Osteocyte (in vitro differentiated cells): ENCODE results near the gene PPP2R2D. TPM values are rescaled to one million over a fixed set of nuclear protein-coding genes. Genes with fewer than 3 reads are reported as not detected.

Experiments used
- DNase-seq: peaks from one replicate; pipeline ENCODE4 v3.0.0; 2021; ENCODE audit warnings: mixed read lengths; ENCODE audit not compliant: unreplicated experiment; ENCODE audit errors: extremely low spot score
- H3K27ac Mint-ChIP-seq: one replicate; pipeline ENCODE4 v1.8.0; 2021; ENCODE audit warnings: mild to moderate bottlenecking, mixed read lengths; ENCODE audit not compliant: unreplicated experiment
- H3K27me3 Mint-ChIP-seq: one replicate; pipeline ENCODE4 v1.8.0; 2021; ENCODE audit warnings: mixed read lengths; ENCODE audit not compliant: unreplicated experiment
- H3K36me3 Mint-ChIP-seq: one replicate; pipeline ENCODE4 v1.8.0; 2021; ENCODE audit warnings: mixed read lengths; ENCODE audit not compliant: unreplicated experiment
- H3K4me1 Mint-ChIP-seq: one replicate; pipeline ENCODE4 v1.8.0; 2021; ENCODE audit warnings: mixed read lengths; ENCODE audit not compliant: unreplicated experiment
- H3K4me3 Mint-ChIP-seq: one replicate; pipeline ENCODE4 v1.8.0; 2021; ENCODE audit warnings: mild to moderate bottlenecking, moderate library complexity, mixed read lengths; ENCODE audit not compliant: unreplicated experiment
- H3K9me3 Mint-ChIP-seq: one replicate; pipeline ENCODE4 v1.8.0; 2021; ENCODE audit warnings: mixed read lengths; ENCODE audit not compliant: unreplicated experiment
- total RNA-seq: library from RNA; stranded (reverse); gene quantifications from 2 replicates; pipeline ENCODE4 v1.2.1, GENCODE V29; 2021
- TF ChIP-seq, protein P1 (sequence below): fragments of 200-600 bp; sonication (generic); IDR thresholded peaks from 2 replicates; pipeline ENCODE4 v1.5.0; 2021; ENCODE audit warnings: antibody characterized with exemption, mild to moderate bottlenecking, moderate library complexity

Gene PPP2R2D
- total RNA-seq, 1 donor from 2014 or later = 28.9 TPM

DNA sequence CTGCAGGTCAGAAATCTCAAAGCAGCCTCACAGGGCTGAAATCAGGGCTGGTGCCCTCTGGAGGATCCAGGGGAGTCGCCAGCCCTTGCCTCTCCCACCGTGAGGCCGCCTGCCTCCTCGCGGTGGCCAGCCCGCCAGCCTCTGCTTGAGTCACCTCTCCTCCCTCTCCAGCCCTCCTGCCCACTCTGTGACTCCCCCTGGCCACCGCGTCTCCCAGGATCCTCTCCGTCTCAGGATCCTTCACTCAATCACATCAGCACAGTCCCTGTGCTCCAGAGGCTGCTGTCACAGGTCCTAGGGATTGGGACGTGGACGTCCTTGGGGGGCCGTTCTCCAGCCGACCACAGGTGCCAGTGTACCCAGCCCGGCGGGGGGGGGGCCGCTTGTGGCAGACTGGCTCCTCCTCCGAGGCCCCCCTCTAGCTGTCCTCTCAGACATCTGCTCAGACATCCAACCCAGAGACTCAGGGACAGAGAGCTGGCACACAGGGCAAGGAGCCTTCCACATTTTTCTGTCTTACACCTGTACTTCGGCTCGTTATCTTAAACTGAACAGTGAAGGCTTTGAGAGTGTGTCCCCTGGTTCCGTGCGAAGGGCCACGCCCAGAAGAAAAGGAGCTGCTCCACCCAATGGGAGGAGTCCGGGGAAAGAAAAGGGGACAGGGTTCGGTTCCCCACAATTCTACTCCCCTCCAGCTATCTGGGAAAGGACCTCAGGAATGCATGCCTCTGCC is 9.4 kb upstream of the PPP2R2D start:
- Mint-ChIP-seq H3K27ac (no peak overlapping the region), H3K9me3 (no peaks in the 10 kb centered on the region), H3K27me3 (peaks cover 37% of the 10 kb centered on the region), H3K36me3 (no peaks in the 10 kb centered on the region), H3K4me1 (no peaks in the 10 kb centered on the region), H3K4me3 (no peak overlapping the region)
- DNase-seq = no peak
- TF ChIP-seq, protein P1, sequence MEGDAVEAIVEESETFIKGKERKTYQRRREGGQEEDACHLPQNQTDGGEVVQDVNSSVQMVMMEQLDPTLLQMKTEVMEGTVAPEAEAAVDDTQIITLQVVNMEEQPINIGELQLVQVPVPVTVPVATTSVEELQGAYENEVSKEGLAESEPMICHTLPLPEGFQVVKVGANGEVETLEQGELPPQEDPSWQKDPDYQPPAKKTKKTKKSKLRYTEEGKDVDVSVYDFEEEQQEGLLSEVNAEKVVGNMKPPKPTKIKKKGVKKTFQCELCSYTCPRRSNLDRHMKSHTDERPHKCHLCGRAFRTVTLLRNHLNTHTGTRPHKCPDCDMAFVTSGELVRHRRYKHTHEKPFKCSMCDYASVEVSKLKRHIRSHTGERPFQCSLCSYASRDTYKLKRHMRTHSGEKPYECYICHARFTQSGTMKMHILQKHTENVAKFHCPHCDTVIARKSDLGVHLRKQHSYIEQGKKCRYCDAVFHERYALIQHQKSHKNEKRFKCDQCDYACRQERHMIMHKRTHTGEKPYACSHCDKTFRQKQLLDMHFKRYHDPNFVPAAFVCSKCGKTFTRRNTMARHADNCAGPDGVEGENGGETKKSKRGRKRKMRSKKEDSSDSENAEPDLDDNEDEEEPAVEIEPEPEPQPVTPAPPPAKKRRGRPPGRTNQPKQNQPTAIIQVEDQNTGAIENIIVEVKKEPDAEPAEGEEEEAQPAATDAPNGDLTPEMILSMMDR = peak; percentile 36

DNA sequence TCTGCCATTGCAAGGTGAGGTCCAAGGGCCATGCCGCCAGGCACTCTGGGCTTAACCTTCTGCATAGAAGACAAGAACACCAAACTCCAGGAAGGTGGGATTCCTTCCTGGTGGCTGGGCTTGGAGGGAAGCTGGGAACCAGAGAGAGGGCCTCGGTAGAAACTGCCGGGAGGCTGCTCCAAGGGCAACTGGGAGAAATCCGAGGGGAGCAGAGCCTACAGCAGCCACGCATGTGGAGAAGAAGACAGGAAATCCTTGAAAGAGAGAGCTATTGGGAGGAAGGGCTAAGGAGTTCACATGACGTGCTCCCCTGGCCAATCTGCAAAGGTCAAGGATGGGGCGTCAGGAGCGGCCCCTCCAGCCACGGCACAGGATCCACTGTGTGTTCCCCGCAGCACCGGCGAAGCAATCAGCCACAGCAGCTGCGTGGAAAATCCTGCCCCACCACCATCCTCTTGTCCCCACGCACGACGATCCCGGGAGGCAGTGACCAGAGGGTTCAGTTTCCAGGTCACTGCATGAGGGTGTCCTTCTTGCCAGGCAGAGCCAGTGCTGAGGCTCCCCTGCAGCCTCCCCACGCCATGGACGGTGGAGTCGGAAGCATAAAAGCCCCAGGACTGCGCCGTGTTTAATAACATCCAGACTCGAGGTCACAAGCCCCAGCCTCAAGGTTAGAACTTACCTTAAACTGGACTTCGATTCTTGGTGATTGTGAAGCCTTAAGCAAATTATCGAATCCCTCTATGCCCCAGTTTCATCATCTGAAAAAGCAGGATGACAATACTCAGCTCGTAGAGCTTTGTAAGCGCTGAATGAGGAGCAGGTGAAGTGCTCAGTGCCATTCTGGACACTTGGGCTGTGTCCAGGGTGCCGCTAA is 8.6 kb upstream of the PPP2R2D start:
- Mint-ChIP-seq H3K36me3 (no peaks in the 10 kb centered on the region), H3K27me3 (peaks cover 36% of the 10 kb centered on the region), H3K27ac (no peak overlapping the region), H3K9me3 (no peaks in the 10 kb centered on the region), H3K4me3 (no peak overlapping the region), H3K4me1 (no peaks in the 10 kb centered on the region)
- TF ChIP-seq, protein P1 = no peak
- DNase-seq = no peak

DNA sequence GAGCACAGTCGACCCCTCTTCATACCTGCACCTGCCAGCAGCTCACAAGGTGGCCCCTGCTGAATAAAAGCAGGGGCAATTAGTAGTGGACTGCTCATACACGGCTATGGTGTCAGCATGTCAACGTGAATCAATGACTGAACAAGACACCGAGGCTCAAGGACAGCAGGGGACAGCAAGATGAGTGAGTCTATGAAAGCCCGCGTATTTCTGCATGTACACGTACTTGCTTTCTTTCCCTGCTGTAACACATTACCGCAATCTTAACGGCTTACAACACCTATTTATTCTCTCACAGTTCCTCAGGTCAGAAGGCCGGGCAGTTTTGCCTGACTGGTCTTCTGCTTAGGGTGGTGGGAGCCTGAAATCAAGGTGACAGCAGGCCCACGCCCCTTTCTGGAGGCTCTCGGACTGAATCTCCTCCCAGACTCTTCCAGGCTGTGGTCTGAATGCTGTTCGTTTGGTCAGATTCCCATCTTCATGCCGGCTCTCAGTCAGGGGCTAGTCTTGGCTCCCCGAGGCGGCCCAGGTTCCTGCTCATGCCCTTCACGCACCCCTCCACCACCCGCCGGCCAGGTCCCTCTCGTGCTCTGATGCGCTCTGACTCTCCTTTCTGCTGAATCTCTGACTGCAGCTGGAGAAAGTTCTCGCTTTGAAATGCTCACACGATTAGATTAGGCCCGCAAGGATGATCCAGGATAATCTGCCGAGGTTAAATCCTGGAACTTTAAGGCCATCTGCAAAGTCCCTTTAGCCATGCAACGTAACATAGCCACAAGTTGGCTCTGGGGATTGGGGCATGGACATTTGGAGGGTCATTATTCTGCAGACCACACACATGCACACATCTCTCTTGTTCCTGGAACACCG is 7.8 kb upstream of the PPP2R2D start:
- H3K9me3 Mint-ChIP-seq = no peaks in the 10 kb centered on the region
- no peaks in the 10 kb centered on the region for H3K4me1 Mint-ChIP-seq
- H3K27ac Mint-ChIP-seq = no peak overlapping the region
- no peak for DNase-seq
- H3K4me3 Mint-ChIP-seq = no peak overlapping the region
- H3K36me3 Mint-ChIP-seq = no peaks in the 10 kb centered on the region
- H3K27me3 Mint-ChIP-seq = peaks cover 37% of the 10 kb centered on the region
- TF ChIP-seq, protein P1 = no peak

DNA sequence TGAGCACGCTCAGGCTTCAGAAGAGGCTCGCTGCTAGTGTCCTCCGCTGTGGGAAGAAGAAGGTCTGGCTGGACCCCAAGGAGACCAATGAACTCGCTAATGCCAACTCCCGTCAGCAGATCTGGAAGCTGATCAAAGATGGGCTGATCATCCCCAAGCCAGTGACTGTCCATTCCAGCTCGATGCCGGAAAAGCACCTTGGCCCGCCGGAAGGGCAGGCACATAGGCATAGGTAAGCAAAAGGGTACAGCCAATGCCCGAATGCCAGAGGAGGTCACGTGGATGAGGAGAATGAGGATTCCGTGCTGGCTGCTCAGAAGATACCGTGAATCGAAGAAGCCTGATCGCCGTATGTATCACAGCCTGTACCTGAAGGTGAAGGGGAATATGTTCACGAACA is 5.7 kb upstream of the PPP2R2D start:
- TF ChIP-seq, protein P1 = no peak
- DNase-seq = no peak
- H3K27me3 Mint-ChIP-seq = peaks cover 45% of the 10 kb centered on the region
- H3K9me3 Mint-ChIP-seq = no peaks in the 10 kb centered on the region
- no peak overlapping the region for H3K27ac Mint-ChIP-seq
- H3K4me1 Mint-ChIP-seq = peaks cover 4% of the 10 kb centered on the region
- H3K36me3 Mint-ChIP-seq = no peaks in the 10 kb centered on the region
- no peak overlapping the region for H3K4me3 Mint-ChIP-seq
